Activated naive CD8-positive, alpha-beta T cell (primary cell): Measurements from ENCODE around the gene FAM13C.
"Not testable (repeated sequence)": the region's sequence is repeated elsewhere in the genome, so short reads cannot be mapped to it uniquely, and the experiment has no call there.

Experiments used
- H3K27ac Mint-ChIP-seq: one replicate; pipeline ENCODE4 v1.8.0; 2021; ENCODE audit warnings: mixed read lengths
- H3K27me3 Mint-ChIP-seq: one replicate; pipeline ENCODE4 v1.8.0; 2021; ENCODE audit warnings: mixed read lengths
- H3K36me3 Mint-ChIP-seq: one replicate; pipeline ENCODE4 v1.8.0; 2021; ENCODE audit warnings: mixed read lengths
- H3K4me1 Mint-ChIP-seq: one replicate; pipeline ENCODE4 v1.8.0; 2021; ENCODE audit warnings: low read depth, mixed read lengths
- H3K4me3 Mint-ChIP-seq: one replicate; pipeline ENCODE4 v1.8.0; 2021; ENCODE audit warnings: mild to moderate bottlenecking, mixed read lengths
- H3K9me3 Mint-ChIP-seq: one replicate; pipeline ENCODE4 v1.8.0; 2021; ENCODE audit warnings: low read depth, mixed read lengths

The FAM13C gene

DNA sequence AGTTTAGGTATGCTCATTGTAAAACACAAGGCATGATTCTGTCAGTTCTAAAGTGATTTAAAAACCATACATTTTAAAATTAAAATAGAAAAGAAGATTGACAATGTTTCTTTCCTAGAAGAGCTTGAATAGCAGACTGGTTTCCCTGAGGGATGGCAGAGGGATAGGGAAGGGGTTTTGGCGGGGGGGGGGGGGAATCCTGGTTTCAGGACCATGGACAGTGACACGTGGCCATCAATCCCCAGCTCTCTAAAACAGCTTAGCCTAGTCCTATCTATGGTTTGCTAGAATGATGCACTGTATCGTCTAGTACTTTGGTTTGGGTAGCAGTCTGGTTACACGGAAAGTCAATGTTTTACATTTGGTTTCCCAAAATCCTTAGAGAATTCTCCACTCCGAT, 97.2 kb downstream of the FAM13C start:
- Mint-ChIP-seq H3K4me3 (no peak overlapping the region), H3K27me3 (no peaks in the 10 kb centered on the region), H3K4me1 (no peaks in the 10 kb centered on the region), H3K9me3 (no peaks in the 10 kb centered on the region), H3K27ac (no peak overlapping the region), H3K36me3 (no peaks in the 10 kb centered on the region)

DNA sequence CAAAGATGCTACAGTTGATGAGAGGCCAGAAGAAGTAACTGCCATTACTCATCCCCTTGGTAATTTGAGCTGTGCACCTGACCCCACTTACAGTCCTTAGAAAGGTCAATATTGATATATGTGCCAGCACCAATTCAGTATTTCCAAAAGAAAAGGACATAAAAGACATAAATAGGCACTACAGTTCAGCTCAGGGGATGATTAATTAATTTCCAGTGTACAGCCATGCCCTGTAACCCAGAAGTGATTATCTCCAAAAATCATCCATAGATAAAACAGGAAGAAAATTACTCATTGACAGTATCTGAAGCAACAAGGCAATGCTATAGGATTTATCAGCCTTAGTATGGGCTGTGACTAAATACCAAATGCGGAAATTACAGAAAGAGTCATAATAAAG, 103.5 kb downstream of the FAM13C start:
- H3K27me3 Mint-ChIP-seq, result no peaks in the 10 kb centered on the region
- H3K27ac Mint-ChIP-seq, result no peak overlapping the region
- H3K9me3 Mint-ChIP-seq, result no peaks in the 10 kb centered on the region
- H3K4me3 Mint-ChIP-seq, result no peak overlapping the region
- no peaks in the 10 kb centered on the region for H3K4me1 Mint-ChIP-seq
- H3K36me3 Mint-ChIP-seq, result no peaks in the 10 kb centered on the region

DNA sequence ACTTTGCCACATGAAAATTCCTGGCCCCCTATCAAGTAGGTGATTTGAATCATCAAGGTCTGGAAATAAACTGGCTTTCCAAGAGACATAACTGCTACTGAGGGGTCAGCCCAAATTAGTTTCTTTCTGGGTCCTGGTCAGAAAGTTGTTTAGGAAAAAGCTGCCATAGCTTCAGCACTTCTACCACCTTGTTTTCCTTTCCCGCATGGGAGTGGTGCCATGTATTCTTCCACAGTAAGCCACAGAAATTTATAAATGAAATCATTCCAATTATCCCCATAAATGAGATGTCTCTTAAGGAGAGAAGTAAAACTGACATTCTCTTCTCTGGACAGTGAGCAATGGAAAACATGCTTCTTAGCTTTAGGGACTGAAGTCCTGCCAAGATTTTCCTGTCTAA, 105.1 kb downstream of the FAM13C start:
- Mint-ChIP-seq H3K27ac (no peak overlapping the region), H3K4me3 (no peak overlapping the region), H3K27me3 (no peaks in the 10 kb centered on the region), H3K9me3 (no peaks in the 10 kb centered on the region), H3K36me3 (no peaks in the 10 kb centered on the region), H3K4me1 (no peaks in the 10 kb centered on the region)

DNA sequence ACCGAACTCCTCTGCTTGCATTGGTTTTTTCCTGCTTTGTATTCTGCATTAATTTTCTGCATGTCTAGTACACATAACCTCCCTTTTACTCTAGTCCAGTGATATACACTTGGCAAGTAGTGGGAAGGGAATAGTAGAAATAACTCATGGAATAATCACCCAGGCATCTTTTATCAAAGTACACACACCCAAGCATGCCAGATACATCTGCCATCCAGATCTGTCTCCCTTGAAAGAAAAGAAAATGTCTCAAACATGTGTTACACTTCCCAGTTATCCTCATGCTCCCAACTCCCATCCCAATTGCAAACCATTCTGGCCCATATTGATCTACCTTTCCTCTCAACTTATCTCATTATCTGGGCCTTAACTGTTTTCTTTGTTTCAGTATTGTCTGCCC, 106.9 kb downstream of the FAM13C start:
- Mint-ChIP-seq H3K27me3 (no peaks in the 10 kb centered on the region), H3K36me3 (no peaks in the 10 kb centered on the region), H3K9me3 (no peaks in the 10 kb centered on the region), H3K4me3 (no peak overlapping the region), H3K4me1 (no peaks in the 10 kb centered on the region), H3K27ac (no peak overlapping the region)

DNA sequence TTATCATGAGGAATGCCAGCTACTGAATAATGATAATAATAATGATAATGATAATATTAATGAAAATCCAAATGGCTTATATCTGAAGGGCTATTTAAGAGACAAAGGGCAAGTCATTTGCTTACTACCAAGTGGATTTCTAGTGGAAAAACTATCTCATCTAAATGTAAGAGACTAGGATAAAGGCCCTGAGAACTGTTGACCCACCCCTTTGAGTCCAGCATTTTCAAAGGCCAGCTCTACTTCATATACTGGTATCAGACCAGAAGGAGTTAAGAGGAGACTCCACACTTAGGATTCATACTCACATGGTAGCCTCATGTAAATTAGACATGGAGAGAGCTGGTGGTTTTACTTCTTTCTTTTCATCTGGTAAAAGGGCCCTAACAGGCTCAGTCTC, 109.9 kb downstream of the FAM13C start:
- Mint-ChIP-seq H3K4me1 (no peaks in the 10 kb centered on the region), H3K36me3 (no peaks in the 10 kb centered on the region), H3K27ac (no peak overlapping the region)

DNA sequence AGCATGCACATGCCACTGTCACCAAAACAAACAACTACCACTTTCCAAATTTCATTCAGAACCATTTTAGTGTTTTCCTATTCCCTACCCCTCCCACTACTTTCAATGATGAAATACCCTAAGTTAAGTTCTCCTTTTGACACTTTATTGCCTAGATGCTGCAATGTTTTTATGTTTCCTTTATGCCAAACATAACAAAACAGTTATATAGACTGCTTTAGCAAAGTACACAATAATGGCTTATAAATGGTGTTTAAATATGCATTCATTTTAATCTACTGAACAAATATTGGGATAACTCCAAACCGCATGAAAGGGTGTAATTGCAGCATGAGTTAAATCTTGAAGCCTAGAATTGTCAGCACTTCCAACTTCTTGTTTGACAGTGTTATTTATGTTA, 116.7 kb downstream of the FAM13C start:
- no peaks in the 10 kb centered on the region for H3K36me3 Mint-ChIP-seq
- no peaks in the 10 kb centered on the region for H3K4me1 Mint-ChIP-seq
- H3K9me3 Mint-ChIP-seq, result no peaks in the 10 kb centered on the region
- H3K27me3 Mint-ChIP-seq, result peaks cover 1% of the 10 kb centered on the region
- H3K27ac Mint-ChIP-seq, result no peak overlapping the region
- no peak overlapping the region for H3K4me3 Mint-ChIP-seq

More for the DNA sequence above, 109.9 kb downstream of the FAM13C start:
- Mint-ChIP-seq H3K4me3 (no peak overlapping the region), H3K27me3 (no peaks in the 10 kb centered on the region), H3K9me3 (no peaks in the 10 kb centered on the region)

DNA sequence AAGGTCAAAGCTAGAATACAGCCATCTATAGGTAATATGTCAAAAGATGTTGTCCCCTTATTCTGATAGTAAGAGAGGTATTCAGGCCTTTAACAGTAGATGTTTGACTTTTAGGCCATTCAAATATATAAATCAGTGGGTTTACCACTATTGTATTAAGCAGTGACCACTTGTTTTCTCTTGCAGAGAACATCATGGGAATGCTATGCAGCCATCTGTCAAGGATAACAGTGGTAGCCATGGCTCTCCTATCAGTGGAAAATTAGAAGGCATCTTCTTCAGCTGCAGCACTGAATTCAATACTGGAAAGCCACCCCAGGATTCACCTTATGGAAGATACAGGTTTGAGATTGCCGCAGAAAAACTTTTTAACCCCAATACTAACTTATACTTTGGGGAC, 117.5 kb downstream of the FAM13C start:
- Mint-ChIP-seq H3K4me1 (no peaks in the 10 kb centered on the region), H3K4me3 (no peak overlapping the region), H3K36me3 (no peaks in the 10 kb centered on the region), H3K9me3 (no peaks in the 10 kb centered on the region), H3K27me3 (peaks cover 1% of the 10 kb centered on the region), H3K27ac (no peak overlapping the region)

DNA sequence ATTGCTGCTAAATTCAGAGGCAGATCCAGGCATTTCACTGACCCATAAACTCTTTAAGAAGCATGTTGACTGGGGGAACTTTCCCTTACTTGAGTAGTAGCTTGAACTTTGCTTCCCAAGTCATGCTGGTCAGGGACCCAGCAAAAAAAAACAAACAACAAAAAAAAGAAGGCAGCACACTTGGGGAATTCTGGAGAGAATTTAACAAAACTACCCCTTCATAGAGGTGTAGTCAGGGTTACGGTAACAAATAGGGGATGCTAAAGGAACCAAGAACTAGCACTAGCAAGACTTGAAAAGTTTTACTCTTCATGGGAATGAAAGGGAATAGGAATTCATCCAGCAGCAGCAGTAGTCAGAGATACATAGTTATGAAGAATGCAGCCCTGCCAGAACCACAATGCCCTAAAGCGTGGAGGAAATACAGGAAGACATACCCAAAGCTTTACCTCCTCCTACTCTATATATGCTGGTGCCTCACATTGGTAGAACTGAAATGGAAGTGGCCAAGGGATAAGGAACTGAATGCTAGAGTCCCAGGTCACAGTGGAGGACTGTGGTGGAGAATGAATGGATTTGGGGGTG, 118.6 kb downstream of the FAM13C start:
- no peak overlapping the region for H3K27ac Mint-ChIP-seq
- H3K4me3 Mint-ChIP-seq, result no peak overlapping the region
- peaks cover 1% of the 10 kb centered on the region for H3K27me3 Mint-ChIP-seq
- no peaks in the 10 kb centered on the region for H3K9me3 Mint-ChIP-seq
- no peaks in the 10 kb centered on the region for H3K36me3 Mint-ChIP-seq
- no peaks in the 10 kb centered on the region for H3K4me1 Mint-ChIP-seq

DNA sequence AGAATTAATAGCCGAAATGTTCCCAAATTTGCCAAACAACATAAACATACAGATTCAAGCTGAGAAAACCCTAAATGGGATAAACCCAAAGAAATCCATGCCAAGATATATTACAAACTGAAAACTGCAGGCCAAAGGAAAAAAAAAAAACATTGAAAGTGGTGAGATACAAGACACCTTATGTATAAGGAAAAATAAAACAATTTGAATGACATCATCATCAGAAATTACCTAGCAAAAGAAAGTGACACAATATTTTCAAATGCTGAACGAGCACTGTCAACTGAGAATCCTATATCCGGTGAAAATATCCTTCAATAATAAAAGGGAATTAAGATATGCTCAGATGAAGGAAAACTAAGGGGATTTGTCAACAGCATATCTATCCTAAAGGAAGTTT, 119.4 kb downstream of the FAM13C start:
- Mint-ChIP-seq H3K27ac (no peak overlapping the region), H3K4me1 (no peaks in the 10 kb centered on the region), H3K9me3 (no peaks in the 10 kb centered on the region), H3K27me3 (peaks cover 1% of the 10 kb centered on the region), H3K36me3 (no peaks in the 10 kb centered on the region), H3K4me3 (no peak overlapping the region)

DNA sequence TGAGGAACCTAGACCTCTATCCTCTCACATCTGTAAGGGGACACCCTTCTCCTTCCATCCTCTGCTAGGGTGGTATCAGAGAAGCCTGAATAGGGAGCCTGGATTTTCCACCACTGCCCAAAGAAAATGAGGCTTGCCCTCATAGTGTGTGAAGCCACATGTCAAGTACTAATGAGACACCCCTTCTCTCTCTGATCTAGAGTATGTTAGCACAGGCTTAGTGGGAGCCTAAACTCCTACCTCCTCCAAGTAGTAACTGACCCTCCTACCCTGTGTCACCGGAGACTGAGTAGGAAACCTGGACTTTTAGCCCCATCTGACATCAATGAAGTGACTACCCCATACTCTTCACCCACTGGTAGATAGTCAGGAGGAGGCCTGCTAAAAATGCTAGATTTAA, 120.3 kb downstream of the FAM13C start:
- Mint-ChIP-seq H3K9me3 (no peaks in the 10 kb centered on the region), H3K36me3 (no peaks in the 10 kb centered on the region), H3K4me1 (no peaks in the 10 kb centered on the region), H3K27ac (no peak overlapping the region), H3K27me3 (peaks cover 1% of the 10 kb centered on the region), H3K4me3 (no peak overlapping the region)

DNA sequence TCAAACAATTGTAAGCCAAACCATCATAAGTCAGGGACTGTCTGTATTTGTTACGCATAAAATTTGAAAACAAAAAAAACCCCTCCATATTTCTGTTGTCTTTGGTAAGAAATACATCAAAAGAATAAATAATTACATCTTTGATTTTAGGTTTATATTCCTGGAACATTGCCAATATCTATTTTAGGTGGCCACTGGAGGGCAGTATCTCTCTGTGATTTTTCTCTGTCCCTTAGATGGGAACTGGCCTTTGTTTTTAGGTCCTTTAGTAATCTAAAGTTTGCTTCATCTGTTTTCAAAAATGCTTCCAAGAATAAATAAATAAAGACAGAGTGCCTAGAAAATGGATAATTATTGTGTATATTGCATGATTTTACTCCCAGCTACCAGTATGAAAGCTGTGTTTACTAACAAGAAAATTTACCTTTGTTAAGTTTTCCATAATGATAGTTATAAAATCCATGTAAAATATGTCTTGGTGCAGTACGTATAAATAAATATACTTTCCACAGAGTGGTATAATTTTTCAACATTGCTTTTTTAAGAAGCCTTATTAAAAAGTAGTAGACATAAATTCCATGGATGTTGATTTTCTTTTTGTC, 121.7 kb downstream of the FAM13C start:
- Mint-ChIP-seq H3K4me3 (no peak overlapping the region), H3K27ac (no peak overlapping the region), H3K4me1 (no peaks in the 10 kb centered on the region), H3K27me3 (peaks cover 1% of the 10 kb centered on the region), H3K9me3 (no peaks in the 10 kb centered on the region), H3K36me3 (no peaks in the 10 kb centered on the region)

DNA sequence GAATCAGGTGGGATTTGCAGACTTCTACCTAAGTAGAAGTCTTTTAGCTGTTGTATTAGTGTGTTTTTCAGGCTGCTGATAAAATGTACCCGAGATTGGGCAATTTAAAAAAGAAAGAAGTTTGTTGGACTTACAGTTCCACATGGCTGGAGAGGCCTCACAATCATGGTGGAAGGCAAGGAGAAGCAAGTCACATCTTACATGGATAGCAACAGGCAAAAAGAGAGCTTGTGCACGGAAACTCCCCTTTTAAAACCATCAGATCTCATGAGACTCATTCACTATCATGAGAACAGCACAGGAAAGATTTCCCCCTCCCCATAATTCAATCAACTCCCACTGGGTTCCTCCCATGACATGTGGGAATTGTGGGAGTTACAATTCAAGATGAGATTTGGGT, 123.2 kb downstream of the FAM13C start:
- H3K4me3 Mint-ChIP-seq, H3K27ac Mint-ChIP-seq, H3K4me1 Mint-ChIP-seq: not testable (repeated sequence)

DNA sequence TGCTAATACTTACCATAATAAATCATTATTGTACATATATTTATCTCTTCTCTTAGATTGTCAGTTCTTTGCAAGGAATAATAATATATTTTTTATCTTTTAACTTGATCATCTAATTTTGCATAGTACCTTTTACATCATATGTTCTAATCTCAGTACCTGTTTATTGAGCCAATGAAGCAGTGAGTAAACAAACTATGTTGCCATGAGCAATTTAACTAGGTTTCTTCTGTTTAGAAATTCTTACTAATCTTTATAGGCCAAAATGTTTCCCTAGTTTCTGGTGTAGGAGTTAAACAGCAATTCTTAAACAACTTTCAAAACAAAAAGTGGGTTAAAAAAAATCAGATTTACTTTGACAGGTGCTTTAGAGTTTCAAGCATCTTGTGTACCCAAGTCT, 124.6 kb downstream of the FAM13C start:
- Mint-ChIP-seq H3K4me3 (no peak overlapping the region), H3K27ac (no peak overlapping the region), H3K9me3 (no peaks in the 10 kb centered on the region), H3K4me1 (no peaks in the 10 kb centered on the region), H3K27me3 (peaks cover 1% of the 10 kb centered on the region), H3K36me3 (no peaks in the 10 kb centered on the region)

More for the DNA sequence above, 123.2 kb downstream of the FAM13C start:
- not testable (repeated sequence) for H3K9me3 Mint-ChIP-seq, H3K27me3 Mint-ChIP-seq, H3K36me3 Mint-ChIP-seq

DNA sequence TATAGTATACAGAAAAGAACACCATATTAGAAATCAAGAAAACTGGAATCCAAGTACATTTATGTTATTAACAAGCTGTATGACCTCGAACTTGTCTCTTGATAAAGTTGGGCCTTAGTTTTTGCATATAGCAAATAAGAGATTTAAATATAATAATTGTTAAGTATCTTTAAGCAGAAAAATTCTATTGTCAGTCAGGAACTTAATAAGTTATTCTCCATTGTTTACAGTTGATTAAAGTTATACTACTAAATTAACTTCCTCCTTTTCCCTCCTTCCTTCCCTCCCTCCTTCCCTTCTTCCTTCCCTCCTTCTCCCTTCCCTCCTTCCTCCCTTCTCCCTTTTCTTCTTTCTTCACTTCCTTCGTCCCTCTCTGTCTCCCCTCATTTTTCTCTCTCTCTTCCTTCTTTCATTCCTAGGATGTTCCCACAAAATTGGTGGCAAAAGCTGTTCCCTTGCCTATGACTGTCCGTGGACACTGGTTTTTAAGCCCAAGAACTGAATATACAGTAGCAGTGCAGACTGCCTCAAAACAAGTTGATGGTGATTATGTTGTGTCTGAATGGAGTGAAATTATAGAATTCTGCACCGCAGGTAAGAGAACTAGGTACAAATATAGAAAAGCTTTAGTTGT, 126.2 kb downstream of the FAM13C start:
- Mint-ChIP-seq H3K27me3 (no peaks in the 10 kb centered on the region), H3K9me3 (no peaks in the 10 kb centered on the region), H3K36me3 (no peaks in the 10 kb centered on the region), H3K4me3 (no peak overlapping the region), H3K27ac (no peak overlapping the region), H3K4me1 (no peaks in the 10 kb centered on the region)

DNA sequence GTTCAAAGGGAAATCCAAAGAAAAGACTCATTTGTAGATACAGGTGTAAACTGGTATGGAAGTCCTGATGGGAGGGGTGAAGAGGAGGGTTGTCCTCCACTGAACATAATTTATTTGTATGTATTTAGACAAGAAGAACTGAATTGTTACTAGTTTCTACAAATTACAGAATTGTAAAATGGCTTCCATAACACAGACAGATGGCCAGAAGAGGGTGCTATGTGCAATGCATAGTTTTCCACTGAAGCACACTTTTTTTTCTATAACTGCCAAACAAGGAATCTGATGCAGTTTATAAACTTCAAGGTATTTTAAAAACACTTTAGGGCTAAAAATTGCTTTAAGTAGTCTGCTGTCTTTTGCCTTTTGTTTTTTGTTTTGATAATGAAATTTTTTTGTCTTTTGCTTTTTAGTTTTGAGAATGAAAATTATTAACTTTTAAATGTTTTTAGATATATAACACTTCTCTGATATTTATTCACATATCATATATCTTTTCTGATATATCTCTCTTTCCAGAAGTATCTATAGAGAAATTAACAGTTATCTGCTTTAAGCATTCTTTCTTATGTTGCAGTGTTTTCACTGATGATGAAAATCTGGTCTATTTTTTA, 127.4 kb downstream of the FAM13C start:
- Mint-ChIP-seq H3K27ac (no peak overlapping the region), H3K4me3 (no peak overlapping the region), H3K27me3 (no peaks in the 10 kb centered on the region), H3K9me3 (no peaks in the 10 kb centered on the region), H3K4me1 (no peaks in the 10 kb centered on the region), H3K36me3 (no peaks in the 10 kb centered on the region)
